Kidney tubule cell (primary cell): ENCODE results near the gene CTIF.
"Not testable (repeated sequence)": the region's sequence is repeated elsewhere in the genome, so short reads cannot be mapped to it uniquely, and the experiment has no call there.

ENCODE experiments used
- DNase-seq: peaks from one replicate; pipeline ENCODE4 v3.0.0-alpha.2; 2018; ENCODE audit warnings: low spot score

Gene CTIF

GRCh38 chr18:48538531-48539405 lies at the start of gene CTIF:
Gene CTIF, plus strand, starts transcription at chr18:48539031. Its CDS starts 80,535 bp downstream, at chr18:48619566.
- peak; percentile 96 for DNase-seq

GRCh38 chr18:48490641-48491293 lies 48.1 kb upstream of the CTIF start:
- DNase-seq = no peak

- no peak for DNase-seq
These were observed 46.0 kb upstream of the CTIF start for GRCh38 chr18:48492880-48493279.

GRCh38 chr18:48493434-48494230 lies 45.2 kb upstream of the CTIF start:
- DNase-seq = no peak

- no peak for DNase-seq
These were observed 41.0 kb upstream of the CTIF start for GRCh38 chr18:48497863-48498262.

- no peak for DNase-seq
These were observed 38.3 kb upstream of the CTIF start for GRCh38 chr18:48500517-48500916.

- no peak for DNase-seq
These were observed 35.9 kb upstream of the CTIF start for GRCh38 chr18:48502906-48503305.

GRCh38 chr18:48504819-48505218 lies 34.0 kb upstream of the CTIF start:
- no peak for DNase-seq

- not testable (repeated sequence) for DNase-seq
These were observed 31.8 kb upstream of the CTIF start for GRCh38 chr18:48506983-48507568.

- not testable (repeated sequence) for DNase-seq
These were observed 26.3 kb upstream of the CTIF start for GRCh38 chr18:48512498-48512897.

- no peak for DNase-seq
These were observed 24.0 kb upstream of the CTIF start for GRCh38 chr18:48514786-48515185.

- no peak for DNase-seq
These were observed 21.8 kb upstream of the CTIF start for GRCh38 chr18:48517048-48517447.

- peak; percentile 24 for DNase-seq
These were observed 19.3 kb upstream of the CTIF start for GRCh38 chr18:48519431-48520100.

GRCh38 chr18:48521723-48522122 lies 17.1 kb upstream of the CTIF start:
- no peak for DNase-seq

GRCh38 chr18:48525671-48526070 lies 13.2 kb upstream of the CTIF start:
- no peak for DNase-seq

- DNase-seq = no peak
These were observed 11.4 kb upstream of the CTIF start for GRCh38 chr18:48527461-48527860.

GRCh38 chr18:48528861-48529260 lies 10.0 kb upstream of the CTIF start:
- no peak for DNase-seq

GRCh38 chr18:48529796-48530195 lies 9.0 kb upstream of the CTIF start:
- DNase-seq = peak; percentile 95

- DNase-seq = no peak
These were observed 8.3 kb upstream of the CTIF start for GRCh38 chr18:48530399-48531081.

- DNase-seq = no peak
These were observed 7.8 kb upstream of the CTIF start for GRCh38 chr18:48531082-48531403.

GRCh38 chr18:48531908-48532307 lies 6.9 kb upstream of the CTIF start:
- DNase-seq = no peak
